ENCODE results near the gene TLE6.
"Not testable (repeated sequence)": the region's sequence is repeated elsewhere in the genome, so short reads cannot be mapped to it uniquely, and the experiment has no call there.

TLE6 gene

DNA sequence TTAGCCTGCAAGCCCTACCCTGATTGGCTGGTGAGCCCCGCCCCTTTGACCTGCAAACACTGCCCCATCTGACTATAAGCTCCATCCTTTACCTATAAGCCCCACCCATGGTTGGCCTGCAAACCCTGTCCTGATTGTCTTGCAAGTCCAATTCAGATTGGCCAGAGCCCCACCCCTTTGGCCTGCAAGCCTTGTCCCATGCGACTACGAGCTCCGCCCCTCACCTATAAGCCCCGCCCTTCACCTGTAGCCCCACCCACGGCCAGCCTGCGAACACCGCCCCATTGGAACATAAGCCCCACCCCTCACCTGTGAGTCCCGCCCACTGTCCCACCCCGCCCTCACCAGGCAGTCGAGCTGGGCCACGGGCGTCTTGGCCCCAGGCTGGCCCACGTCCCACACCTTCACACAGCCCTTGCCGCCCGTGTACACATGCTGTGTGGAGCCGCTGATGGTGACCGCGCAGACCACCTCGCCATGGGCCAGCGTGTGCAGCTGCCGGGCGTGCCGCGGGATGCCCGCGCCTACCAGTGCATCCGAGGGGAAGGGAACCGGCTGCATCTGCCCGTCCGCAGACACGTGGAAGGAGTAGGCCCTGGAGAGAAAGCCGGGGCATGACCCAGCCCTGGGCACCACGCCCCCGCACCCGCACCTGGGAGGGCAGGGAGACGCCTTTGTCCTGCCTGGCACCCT is 28.9 kb downstream of the TLE6 start:
- DNase-seq (ENCODE audit: extremely low read depth, low read depth) = no peak
- TF ChIP-seq, protein P1, sequence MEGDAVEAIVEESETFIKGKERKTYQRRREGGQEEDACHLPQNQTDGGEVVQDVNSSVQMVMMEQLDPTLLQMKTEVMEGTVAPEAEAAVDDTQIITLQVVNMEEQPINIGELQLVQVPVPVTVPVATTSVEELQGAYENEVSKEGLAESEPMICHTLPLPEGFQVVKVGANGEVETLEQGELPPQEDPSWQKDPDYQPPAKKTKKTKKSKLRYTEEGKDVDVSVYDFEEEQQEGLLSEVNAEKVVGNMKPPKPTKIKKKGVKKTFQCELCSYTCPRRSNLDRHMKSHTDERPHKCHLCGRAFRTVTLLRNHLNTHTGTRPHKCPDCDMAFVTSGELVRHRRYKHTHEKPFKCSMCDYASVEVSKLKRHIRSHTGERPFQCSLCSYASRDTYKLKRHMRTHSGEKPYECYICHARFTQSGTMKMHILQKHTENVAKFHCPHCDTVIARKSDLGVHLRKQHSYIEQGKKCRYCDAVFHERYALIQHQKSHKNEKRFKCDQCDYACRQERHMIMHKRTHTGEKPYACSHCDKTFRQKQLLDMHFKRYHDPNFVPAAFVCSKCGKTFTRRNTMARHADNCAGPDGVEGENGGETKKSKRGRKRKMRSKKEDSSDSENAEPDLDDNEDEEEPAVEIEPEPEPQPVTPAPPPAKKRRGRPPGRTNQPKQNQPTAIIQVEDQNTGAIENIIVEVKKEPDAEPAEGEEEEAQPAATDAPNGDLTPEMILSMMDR (IDR thresholded peaks at IDR 0.05; ENCODE audit: low read depth, low read length) = no peak

DNA sequence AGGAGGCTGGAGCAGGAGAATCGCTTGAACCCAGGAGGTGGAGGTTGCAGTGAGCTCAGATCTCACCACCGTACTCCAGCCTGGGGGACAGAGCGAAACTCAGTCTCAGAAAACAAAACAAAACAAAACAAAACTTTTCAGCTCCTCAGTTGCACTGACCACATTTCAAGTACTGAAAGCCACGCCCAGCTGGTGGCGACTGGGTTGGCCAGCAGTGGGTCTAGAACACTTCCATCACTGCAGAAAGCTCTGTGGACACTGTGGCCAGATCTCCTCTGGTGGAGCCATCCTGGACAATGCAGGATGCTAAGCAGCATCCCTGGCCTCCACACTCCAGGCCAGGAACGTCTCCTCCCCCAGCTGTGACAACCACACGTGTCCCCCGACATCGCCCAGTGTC is 30.6 kb downstream of the TLE6 start:
- TF ChIP-seq, protein P1 (IDR thresholded peaks at IDR 0.05; ENCODE audit: low read depth, low read length) = no peak
- DNase-seq (ENCODE audit: extremely low read depth, low read depth) = no peak

DNA sequence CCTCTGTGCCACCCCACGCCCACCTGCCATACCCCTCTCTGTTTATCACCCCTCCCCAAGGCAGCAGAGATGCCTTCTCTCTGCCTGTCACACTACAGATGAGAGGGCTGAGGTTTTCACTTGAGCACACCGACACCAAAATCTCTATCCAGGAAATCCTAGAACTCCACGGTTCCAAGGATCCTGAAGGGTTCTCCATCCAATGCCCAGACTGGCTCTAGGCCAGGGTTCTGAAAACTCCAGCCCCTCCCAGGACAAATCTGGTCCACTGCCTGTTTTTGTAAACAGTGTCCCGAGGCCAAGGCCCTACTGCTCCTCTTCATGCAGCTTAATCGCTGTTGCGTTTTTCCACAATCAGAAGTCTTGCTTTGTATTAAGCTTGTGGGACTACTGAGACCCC is 31.6 kb downstream of the TLE6 start:
- TF ChIP-seq, protein P1 (IDR thresholded peaks at IDR 0.05; ENCODE audit: low read depth, low read length) = no peak
- no peak for DNase-seq (ENCODE audit: extremely low read depth, low read depth)

DNA sequence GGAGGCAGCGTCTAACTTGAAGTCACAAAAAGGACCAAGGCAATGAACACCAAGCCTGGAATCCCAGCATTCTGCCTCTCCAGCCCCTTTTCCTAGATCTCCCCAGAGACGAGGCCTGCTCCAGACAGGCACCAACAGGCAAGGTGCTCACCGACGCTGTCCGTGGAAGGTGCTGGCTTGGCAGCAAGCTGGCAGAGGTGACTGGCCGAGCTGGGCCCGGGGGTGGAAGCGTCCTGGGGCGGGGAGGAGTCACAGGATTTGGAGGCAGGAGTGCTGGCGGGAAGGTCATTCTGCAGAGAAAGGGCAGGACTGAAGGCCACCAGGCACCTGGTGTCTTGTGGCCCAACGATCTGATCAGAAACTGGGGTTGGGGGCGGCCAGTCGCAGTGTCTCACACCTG is 33.5 kb downstream of the TLE6 start:
- TF ChIP-seq, protein P1 (IDR thresholded peaks at IDR 0.05; ENCODE audit: low read depth, low read length) = no peak
- DNase-seq (ENCODE audit: extremely low read depth, low read depth) = no peak

DNA sequence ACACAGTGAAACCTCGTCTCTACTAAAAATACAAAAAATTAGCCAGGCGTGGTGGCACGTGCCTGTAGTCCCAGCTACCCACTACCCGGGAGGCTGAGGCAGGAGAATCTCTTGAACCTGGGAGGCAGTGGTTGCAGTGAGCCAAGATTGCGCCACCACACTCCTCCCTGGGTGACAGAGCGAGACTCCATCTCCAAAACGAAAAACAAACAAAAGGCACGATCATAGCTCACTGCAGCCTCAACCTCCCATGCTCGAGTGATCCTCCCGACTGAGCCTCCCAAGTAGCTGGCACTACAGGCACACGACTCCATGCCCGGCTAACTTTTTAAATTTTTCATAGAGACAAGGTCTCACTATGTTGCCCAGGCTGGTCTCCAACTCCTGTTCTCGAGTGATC is 34.7 kb downstream of the TLE6 start:
- not testable (repeated sequence) for DNase-seq (ENCODE audit: extremely low read depth, low read depth)

DNA sequence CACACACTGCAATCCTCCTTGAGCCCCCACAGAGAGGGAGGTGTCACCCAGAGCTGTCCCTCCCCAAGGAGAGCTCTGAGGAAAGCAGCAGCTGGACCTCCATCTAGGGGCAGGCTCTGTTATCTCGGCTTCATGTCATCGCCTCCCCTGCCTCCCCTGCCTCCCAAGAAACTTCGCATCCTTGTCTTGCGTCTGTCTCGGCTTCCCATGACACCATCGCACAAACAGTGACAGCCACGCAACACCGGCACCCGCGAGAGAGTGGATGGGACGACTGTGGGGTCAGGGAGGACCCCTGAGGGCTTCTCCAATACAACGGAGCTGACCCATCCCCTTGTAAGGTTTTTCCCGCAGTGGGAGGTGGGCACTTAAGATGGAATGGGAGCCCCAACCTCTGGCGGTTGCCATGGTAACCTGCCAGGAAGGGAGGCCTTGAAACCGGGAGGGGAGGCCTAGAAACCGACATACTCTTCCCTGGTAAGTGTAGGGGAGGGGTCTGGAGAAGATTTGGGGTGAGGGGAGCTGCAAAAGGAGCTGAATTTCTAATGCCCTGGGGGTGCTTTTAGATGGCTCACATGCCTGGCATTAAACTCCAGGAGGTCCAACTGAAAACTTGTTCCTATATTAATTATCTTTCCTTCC is 35.4 kb downstream of the TLE6 start:
- TF ChIP-seq, protein P1 (IDR thresholded peaks at IDR 0.05; ENCODE audit: low read depth, low read length) = no peak
- DNase-seq (ENCODE audit: extremely low read depth, low read depth) = no peak

DNA sequence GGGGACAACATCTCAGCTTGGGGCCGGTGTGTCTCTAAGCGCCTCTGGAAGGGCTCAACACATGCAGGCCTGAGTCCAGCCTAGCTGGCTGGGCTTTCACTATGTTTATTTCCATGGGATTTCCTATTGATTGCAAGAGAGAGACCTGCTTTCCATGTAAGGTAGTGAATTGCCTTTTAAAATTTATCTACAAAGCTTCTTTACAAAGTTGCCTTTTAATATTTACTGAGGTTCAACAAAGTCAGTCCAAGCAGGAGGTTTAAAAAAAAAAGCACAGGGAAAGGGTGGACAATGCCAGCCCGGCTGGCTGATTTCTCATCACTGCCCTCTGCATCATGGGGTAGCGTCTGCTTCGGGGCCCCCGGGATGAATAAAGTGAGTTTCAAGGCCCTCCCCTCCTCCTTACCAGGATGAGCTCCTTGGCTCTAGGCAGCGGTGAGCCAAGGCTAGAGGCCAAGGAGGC is 35.9 kb downstream of the TLE6 start:
- TF ChIP-seq, protein P1 (IDR thresholded peaks at IDR 0.05; ENCODE audit: low read depth, low read length) = no peak
- no peak for DNase-seq (ENCODE audit: extremely low read depth, low read depth)
